Thoracic aorta (tissue), 2 donors: ENCODE measurements around the gene DHTKD1. TPM values are rescaled to one million over a fixed set of nuclear protein-coding genes. Genes with fewer than 3 reads are reported as not detected.
"Not testable (repeated sequence)": the region's sequence is repeated elsewhere in the genome, so short reads cannot be mapped to it uniquely, and the experiment has no call there.

ENCODE experiments used
- ATAC-seq: fragments of 150-250 bp; one replicate; pipeline ENCODE4 v1.8.0; 2017; ENCODE audit warnings: low read depth; ENCODE audit not compliant: insufficient number of reproducible peaks, low FRiP score
- DNase-seq: peaks from one replicate; pipeline ENCODE4 v3.0.0-alpha.2; 2020; ENCODE audit warnings: low spot score
- H3K27ac ChIP-seq, 2 donors: fragments of 200-600 bp; sonication (generic); 1 replicate in 1 of 2; 2 replicates in 1 of 2; pipeline ENCODE4 v1.5.1; 2016; ENCODE audit warnings: mild to moderate bottlenecking in 2 of 2, moderate library complexity in 2 of 2
- H3K27me3 ChIP-seq: fragments of 200-600 bp; sonication (generic); replicated peaks from 2 replicates; pipeline ENCODE4 v1.6.0; 2016; ENCODE audit warnings: mild to moderate bottlenecking; ENCODE audit not compliant: insufficient read depth
- H3K36me3 ChIP-seq: fragments of 200-600 bp; sonication (generic); one replicate; pipeline ENCODE4 v1.5.1; 2016
- H3K4me1 ChIP-seq, 2 donors: fragments of 200-600 bp; sonication (generic); 1 replicate in 1 of 2; 2 replicates in 1 of 2; pipeline versions ENCODE4 v1.5.1 to v1.6.0; 2016; ENCODE audit warnings: low read depth in 2 of 2, mild to moderate bottlenecking in 1 of 2; ENCODE audit not compliant: control insufficient read depth in 1 of 2
- H3K4me3 ChIP-seq: fragments of 200-600 bp; sonication (generic); 2 replicates; pipeline ENCODE4 v1.5.1; 2016; ENCODE audit warnings: mild to moderate bottlenecking
- H3K9me3 ChIP-seq: fragments of 200-600 bp; sonication (generic); 2 replicates; pipeline ENCODE4 v1.5.1; 2016
- total RNA-seq, 2 donors: library from RNA; depleted of rRNA; stranded (reverse); fragments of >200 nt; gene quantifications; one replicate each; pipeline versions ENCODE4 v1.1.0 to v1.2.3, GENCODE V29; 2016
- TF ChIP-seq, protein P1 (sequence below): fragments of 200-600 bp; sonication (generic); IDR thresholded peaks from one replicate; pipeline ENCODE4 v1.5.1; 2019; ENCODE audit warnings: antibody characterized with exemption

DHTKD1 gene
- total RNA-seq, 2 donors from 2014 or later, result 12.4 to 14.5 TPM

- TF ChIP-seq, protein P1, sequence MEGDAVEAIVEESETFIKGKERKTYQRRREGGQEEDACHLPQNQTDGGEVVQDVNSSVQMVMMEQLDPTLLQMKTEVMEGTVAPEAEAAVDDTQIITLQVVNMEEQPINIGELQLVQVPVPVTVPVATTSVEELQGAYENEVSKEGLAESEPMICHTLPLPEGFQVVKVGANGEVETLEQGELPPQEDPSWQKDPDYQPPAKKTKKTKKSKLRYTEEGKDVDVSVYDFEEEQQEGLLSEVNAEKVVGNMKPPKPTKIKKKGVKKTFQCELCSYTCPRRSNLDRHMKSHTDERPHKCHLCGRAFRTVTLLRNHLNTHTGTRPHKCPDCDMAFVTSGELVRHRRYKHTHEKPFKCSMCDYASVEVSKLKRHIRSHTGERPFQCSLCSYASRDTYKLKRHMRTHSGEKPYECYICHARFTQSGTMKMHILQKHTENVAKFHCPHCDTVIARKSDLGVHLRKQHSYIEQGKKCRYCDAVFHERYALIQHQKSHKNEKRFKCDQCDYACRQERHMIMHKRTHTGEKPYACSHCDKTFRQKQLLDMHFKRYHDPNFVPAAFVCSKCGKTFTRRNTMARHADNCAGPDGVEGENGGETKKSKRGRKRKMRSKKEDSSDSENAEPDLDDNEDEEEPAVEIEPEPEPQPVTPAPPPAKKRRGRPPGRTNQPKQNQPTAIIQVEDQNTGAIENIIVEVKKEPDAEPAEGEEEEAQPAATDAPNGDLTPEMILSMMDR, result no peak
- Histone ChIP-seq H3K27ac (no peak overlapping the region), H3K9me3 (no peaks in the 10 kb centered on the region), H3K4me3 (no peak overlapping the region), H3K4me1 (no peaks in the 10 kb centered on the region), H3K36me3 (no peaks in the 10 kb centered on the region), H3K27me3 (no peaks in the 10 kb centered on the region)
- DNase-seq, result no peak
- no peak for ATAC-seq
These were observed 5.3 kb upstream of the DHTKD1 start for GRCh38 chr10:12063483-12063818.

DNA sequence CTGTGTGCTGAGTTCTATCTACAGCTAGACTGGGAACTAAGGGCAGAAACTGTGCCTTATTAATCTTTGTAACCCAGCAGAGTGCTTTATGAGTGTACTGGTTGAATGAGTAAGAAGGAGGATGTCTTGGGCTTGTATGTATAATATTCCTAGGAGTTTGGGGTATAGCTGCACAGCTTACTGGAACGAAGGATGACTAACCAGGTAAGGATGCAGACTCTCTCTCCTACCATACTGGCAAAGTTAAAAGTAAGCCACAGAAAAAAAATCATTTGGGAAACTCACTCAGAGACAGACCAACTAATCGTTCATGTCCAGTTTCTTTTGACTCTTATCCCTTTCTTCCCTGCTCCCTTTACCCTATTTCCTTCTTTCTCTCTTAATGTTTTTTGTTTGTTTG, 1.4 kb upstream of the DHTKD1 start:
- ATAC-seq, result no peak
- Histone ChIP-seq H3K36me3 (no peaks in the 10 kb centered on the region), H3K27me3 (no peaks in the 10 kb centered on the region), H3K9me3 (no peaks in the 10 kb centered on the region), H3K27ac (no peak overlapping the region), H3K4me1 (peaks cover 7 to 12% of the 10 kb centered on the region in 2 donors), H3K4me3 (no peak overlapping the region)
- DNase-seq, result no peak
- TF ChIP-seq, protein P1, result no peak

- H3K4me1 ChIP-seq, result peaks cover 7 to 12% of the 10 kb centered on the region in 2 donors
- H3K36me3 ChIP-seq, H3K27me3 ChIP-seq, ATAC-seq, DNase-seq, H3K9me3 ChIP-seq, H3K4me3 ChIP-seq, H3K27ac ChIP-seq: not testable (repeated sequence)
These were observed 2.7 kb downstream of the DHTKD1 start for GRCh38 chr10:12071441-12071840.

- Histone ChIP-seq H3K4me3 (no peak overlapping the region), H3K27ac (no peak overlapping the region), H3K9me3 (no peaks in the 10 kb centered on the region), H3K36me3 (peaks cover 6% of the 10 kb centered on the region), H3K27me3 (no peaks in the 10 kb centered on the region), H3K4me1 (peaks cover 7 to 12% of the 10 kb centered on the region in 2 donors)
- ATAC-seq, result no peak
- DNase-seq, result no peak
- TF ChIP-seq, protein P1, result no peak
These were observed 4.8 kb downstream of the DHTKD1 start for GRCh38 chr10:12073526-12073925.

GRCh38 chr10:12077580-12078180, 8.9 kb downstream of the DHTKD1 start:
- Histone ChIP-seq H3K36me3 (peaks cover 14% of the 10 kb centered on the region), H3K27ac (no peak overlapping the region), H3K9me3 (no peaks in the 10 kb centered on the region), H3K4me1 (no peaks in the 10 kb centered on the region), H3K4me3 (no peak overlapping the region), H3K27me3 (no peaks in the 10 kb centered on the region)
- ATAC-seq, result no peak
- DNase-seq, result no peak
- TF ChIP-seq, protein P1, result no peak

- H3K4me3 ChIP-seq, result no peak overlapping the region
- TF ChIP-seq, protein P1, result no peak
- no peaks in the 10 kb centered on the region for H3K4me1 ChIP-seq
- no peaks in the 10 kb centered on the region for H3K9me3 ChIP-seq
- ATAC-seq (no peak), DNase-seq (no peak)
- H3K27ac ChIP-seq, result no peak overlapping the region
- peaks cover 31% of the 10 kb centered on the region for H3K36me3 ChIP-seq
- H3K27me3 ChIP-seq, result no peaks in the 10 kb centered on the region
These were observed 12.7 kb downstream of the DHTKD1 start for GRCh38 chr10:12081470-12081869.
